HepG2 (cell line): Measurements from ENCODE around the gene VSIG10L. TPM values are rescaled to one million over a fixed set of nuclear protein-coding genes. Genes with fewer than 3 reads are reported as not detected.

Source experiments
- ELF1 ChIP-seq: sonication (generic); formaldehyde crosslinking; IDR thresholded peaks from 2 replicates; pipeline ENCODE4 v1.4.0; 2020; ENCODE audit warnings: missing genetic modification reagents
- GABPA ChIP-seq, 2 experiments: IDR thresholded peaks; 2 replicates each; pipeline ENCODE4 v1.6.1; 2011 to 2016; ENCODE audit warnings: low read depth in 2 of 2, low read length in 1 of 2, missing biosample characterization in 1 of 2, missing genetic modification characterization in 1 of 2
- GPN1 ChIP-seq: sonication (generic); formaldehyde crosslinking; IDR thresholded peaks from 2 replicates; pipeline ENCODE4 v1.5.1; 2020; ENCODE audit warnings: missing genetic modification reagents, borderline replicate concordance
- KDM5B ChIP-seq: sonication (generic); formaldehyde crosslinking; IDR thresholded peaks from 2 replicates; pipeline ENCODE4 v1.4.0; 2020; ENCODE audit warnings: missing genetic modification reagents, mild to moderate bottlenecking, borderline replicate concordance
- KMT2B ChIP-seq: IDR thresholded peaks from 2 replicates; pipeline ENCODE4 v1.6.1; 2016; ENCODE audit warnings: missing genetic modification reagents, missing compliant biosample characterization
- MATR3 ChIP-seq: sonication (generic); formaldehyde crosslinking; IDR thresholded peaks from 2 replicates; pipeline ENCODE4 v1.4.0; 2020; ENCODE audit warnings: missing genetic modification reagents
- MTF2 ChIP-seq: sonication (generic); formaldehyde crosslinking; IDR thresholded peaks from 2 replicates; pipeline ENCODE4 v1.5.0; 2020; ENCODE audit warnings: missing genetic modification reagents, borderline replicate concordance
- NCOA2 ChIP-seq: sonication (generic); formaldehyde crosslinking; IDR thresholded peaks from 2 replicates; pipeline ENCODE4 v1.8.0; 2022; ENCODE audit warnings: inconsistent platforms
- REPIN1 ChIP-seq: sonication (generic); formaldehyde crosslinking; IDR thresholded peaks from 2 replicates; pipeline ENCODE4 v1.8.0; 2022; ENCODE audit warnings: missing genetic modification reagents, low read depth, mild to moderate bottlenecking, borderline replicate concordance
- STAG1 ChIP-seq: sonication (generic); formaldehyde crosslinking; IDR thresholded peaks from 2 replicates; pipeline ENCODE4 v1.4.0; 2020; ENCODE audit warnings: missing genetic modification reagents
- TCF7L2 ChIP-seq: IDR thresholded peaks from 2 replicates; pipeline ENCODE4 v1.6.1; 2011; ENCODE audit warnings: mild to moderate bottlenecking, low read depth, low read length, moderate library complexity
- ZBTB3 ChIP-seq: sonication (generic); formaldehyde crosslinking; IDR thresholded peaks from 2 replicates; pipeline ENCODE4 v1.4.0; 2020; ENCODE audit warnings: low read depth, mild to moderate bottlenecking, moderate library complexity, missing genetic modification reagents, borderline replicate concordance
- ZNF253 ChIP-seq: sonication (generic); formaldehyde crosslinking; IDR thresholded peaks from 2 replicates; pipeline ENCODE4 v1.8.0; 2022; ENCODE audit warnings: mild to moderate bottlenecking, missing genetic modification reagents, borderline replicate concordance
- ZNF264 ChIP-seq: sonication (generic); formaldehyde crosslinking; IDR thresholded peaks from 2 replicates; pipeline ENCODE4 v1.4.0; 2020; ENCODE audit warnings: missing genetic modification reagents
- ZNF780A ChIP-seq: sonication (generic); formaldehyde crosslinking; IDR thresholded peaks from 2 replicates; pipeline ENCODE4 v1.8.0; 2022; ENCODE audit warnings: mild to moderate bottlenecking, missing genetic modification reagents, moderate library complexity
- polyA plus RNA-seq, 8 experiments: library from polyadenylated mRNA; depleted of rRNA in 3 of 8; stranded (reverse) in 7 of 8; unstranded in 1 of 8; fragments of >200 nt; fragmentation: Illumina TruSeq in 4 of 8; extraction: Trizol in 4 of 8; gene quantifications; 2 replicates each; pipeline versions ENCODE4 v1.2.1 to v1.2.3, GENCODE V29; 2011 to 2016; ENCODE audit warnings: low read depth in 4 of 8, missing spikeins in 1 of 8, mixed read lengths in 1 of 8; ENCODE audit not compliant: insufficient read depth in 1 of 8
- total RNA-seq, 5 experiments: library from RNA; depleted of rRNA; stranded (reverse); fragments of >200 nt; fragmentation: Illumina TruSeq; extraction: Trizol; gene quantifications; 2 replicates each; pipeline ENCODE4 v1.2.3, GENCODE V29; 2016; ENCODE audit warnings: low read depth in 1 of 5
- TF ChIP-seq, protein P1 (sequence below): IDR thresholded peaks from 2 replicates; pipeline ENCODE4 v1.6.1; 2012; ENCODE audit warnings: low read depth, low read length, improper control_type of control experiment
- TF ChIP-seq, protein P2 (sequence below): sonication (generic); formaldehyde crosslinking; IDR thresholded peaks from 2 replicates; pipeline ENCODE4 v1.5.1; 2020; ENCODE audit warnings: mild to moderate bottlenecking, missing genetic modification reagents, borderline replicate concordance
- TF ChIP-seq, protein P3 (sequence below): sonication (generic); formaldehyde crosslinking; IDR thresholded peaks from 2 replicates; pipeline ENCODE4 v1.4.0; 2020; ENCODE audit warnings: mild to moderate bottlenecking, missing genetic modification reagents
- TF ChIP-seq, protein P4 (sequence below): sonication (generic); formaldehyde crosslinking; IDR thresholded peaks from 2 replicates; pipeline ENCODE4 v1.8.0; 2022; ENCODE audit warnings: mild to moderate bottlenecking, missing genetic modification reagents, moderate library complexity
- TF ChIP-seq, protein P5 (sequence below): IDR thresholded peaks from 2 replicates; pipeline ENCODE4 v1.6.1; 2016; ENCODE audit warnings: mild to moderate bottlenecking, missing biosample characterization, missing genetic modification reagents

VSIG10L gene
- total and polyA plus RNA-seq, 2 of the 13 experiments (the other 11 are each of a cell fraction or from before 2014, with no cell fraction given): 2.7 to 8.5 TPM

DNA sequence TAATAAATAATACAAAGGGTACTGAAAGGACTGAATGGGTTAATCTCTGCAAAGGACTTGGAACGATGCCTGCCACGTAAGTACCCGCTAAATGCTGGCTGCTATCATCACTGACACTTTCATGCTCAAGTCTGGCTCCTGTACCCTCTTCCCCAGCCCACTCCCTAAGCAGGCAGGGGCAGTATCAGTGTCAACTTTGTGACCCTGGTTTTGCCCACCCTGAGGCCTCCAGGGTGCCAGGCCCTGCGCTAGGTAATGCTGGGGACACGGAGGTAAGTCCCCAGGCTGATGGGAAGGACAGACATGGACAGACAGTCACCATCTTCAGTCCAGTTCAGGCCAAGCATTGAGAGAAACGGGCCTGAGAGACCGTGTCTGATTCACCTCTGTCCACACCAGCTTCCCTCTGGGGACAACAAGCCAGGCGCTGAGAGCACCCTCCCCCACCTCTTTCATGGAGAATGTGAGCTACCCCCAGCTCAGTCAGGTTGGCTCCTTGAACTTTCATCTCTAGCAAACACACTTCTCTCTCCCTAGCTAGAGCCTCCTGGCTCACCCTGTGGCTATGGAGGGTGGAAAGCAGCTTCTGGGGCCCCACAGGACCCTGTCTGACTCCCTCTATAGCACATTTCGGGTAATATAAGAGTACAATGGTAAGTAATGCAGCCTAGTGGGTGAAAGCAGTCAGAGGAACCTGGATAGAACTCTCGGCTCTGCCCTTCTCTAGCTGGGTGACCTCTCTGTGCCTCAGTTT lies 23.4 kb upstream of the VSIG10L start (continued):
- no peak for TF ChIP-seq ZBTB3
- TF ChIP-seq, protein P1, sequence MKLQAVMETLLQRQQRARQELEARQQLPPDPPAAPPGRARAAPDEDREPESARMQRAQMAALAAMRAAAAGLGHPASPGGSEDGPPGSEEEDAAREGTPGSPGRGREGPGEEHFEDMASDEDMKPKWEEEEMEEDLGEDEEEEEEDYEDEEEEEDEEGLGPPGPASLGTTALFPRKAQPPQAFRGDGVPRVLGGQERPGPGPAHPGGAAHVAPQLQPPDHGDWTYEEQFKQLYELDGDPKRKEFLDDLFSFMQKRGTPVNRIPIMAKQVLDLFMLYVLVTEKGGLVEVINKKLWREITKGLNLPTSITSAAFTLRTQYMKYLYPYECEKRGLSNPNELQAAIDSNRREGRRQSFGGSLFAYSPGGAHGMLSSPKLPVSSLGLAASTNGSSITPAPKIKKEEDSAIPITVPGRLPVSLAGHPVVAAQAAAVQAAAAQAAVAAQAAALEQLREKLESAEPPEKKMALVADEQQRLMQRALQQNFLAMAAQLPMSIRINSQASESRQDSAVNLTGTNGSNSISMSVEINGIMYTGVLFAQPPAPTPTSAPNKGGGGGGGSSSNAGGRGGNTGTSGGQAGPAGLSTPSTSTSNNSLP: no peak
- no peak for TF ChIP-seq KMT2B (CRISPR knock-in tag)
- 0 out of 2 replicates have a peak, but pooled peaks have one; percentile 34 for TF ChIP-seq ZNF264 (CRISPR knock-in tag)
- TF ChIP-seq NCOA2 (CRISPR knock-in tag): peak; percentile 79
- TF ChIP-seq STAG1: peak; percentile 32
- TF ChIP-seq MATR3 (CRISPR knock-in tag): no peak
- TF ChIP-seq TCF7L2: no peak
- TF ChIP-seq REPIN1: peak; percentile 92; the same call in 1 of the 2 replicates
- no peak for TF ChIP-seq ZNF253 (CRISPR knock-in tag)
- no peak for TF ChIP-seq GPN1 (CRISPR knock-in tag)
- no peak for TF ChIP-seq GABPA (IDR thresholded peaks at IDR 0.05; ENCODE audit: low read depth, low read length)
- TF ChIP-seq GABPA (CRISPR knock-in tag; IDR thresholded peaks at IDR 0.05; ENCODE audit: low read depth): no peak
- TF ChIP-seq KDM5B (CRISPR knock-in tag): no peak; the same call in 1 of the 2 replicates
- TF ChIP-seq ELF1 (CRISPR knock-in tag): peak; percentile 45; the same call in 1 of the 2 replicates
- TF ChIP-seq, protein P2, sequence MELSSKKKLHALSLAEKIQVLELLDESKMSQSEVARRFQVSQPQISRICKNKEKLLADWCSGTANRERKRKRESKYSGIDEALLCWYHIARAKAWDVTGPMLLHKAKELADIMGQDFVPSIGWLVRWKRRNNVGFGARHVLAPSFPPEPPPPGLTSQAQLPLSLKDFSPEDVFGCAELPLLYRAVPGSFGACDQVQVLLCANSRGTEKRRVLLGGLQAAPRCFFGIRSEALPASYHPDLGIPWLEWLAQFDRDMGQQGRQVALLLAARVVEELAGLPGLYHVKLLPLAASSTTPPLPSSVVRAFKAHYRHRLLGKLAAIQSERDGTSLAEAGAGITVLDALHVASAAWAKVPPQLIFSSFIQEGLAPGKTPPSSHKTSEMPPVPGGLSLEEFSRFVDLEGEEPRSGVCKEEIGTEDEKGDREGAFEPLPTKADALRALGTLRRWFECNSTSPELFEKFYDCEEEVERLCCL (CRISPR knock-in tag): no peak
- TF ChIP-seq, protein P3, sequence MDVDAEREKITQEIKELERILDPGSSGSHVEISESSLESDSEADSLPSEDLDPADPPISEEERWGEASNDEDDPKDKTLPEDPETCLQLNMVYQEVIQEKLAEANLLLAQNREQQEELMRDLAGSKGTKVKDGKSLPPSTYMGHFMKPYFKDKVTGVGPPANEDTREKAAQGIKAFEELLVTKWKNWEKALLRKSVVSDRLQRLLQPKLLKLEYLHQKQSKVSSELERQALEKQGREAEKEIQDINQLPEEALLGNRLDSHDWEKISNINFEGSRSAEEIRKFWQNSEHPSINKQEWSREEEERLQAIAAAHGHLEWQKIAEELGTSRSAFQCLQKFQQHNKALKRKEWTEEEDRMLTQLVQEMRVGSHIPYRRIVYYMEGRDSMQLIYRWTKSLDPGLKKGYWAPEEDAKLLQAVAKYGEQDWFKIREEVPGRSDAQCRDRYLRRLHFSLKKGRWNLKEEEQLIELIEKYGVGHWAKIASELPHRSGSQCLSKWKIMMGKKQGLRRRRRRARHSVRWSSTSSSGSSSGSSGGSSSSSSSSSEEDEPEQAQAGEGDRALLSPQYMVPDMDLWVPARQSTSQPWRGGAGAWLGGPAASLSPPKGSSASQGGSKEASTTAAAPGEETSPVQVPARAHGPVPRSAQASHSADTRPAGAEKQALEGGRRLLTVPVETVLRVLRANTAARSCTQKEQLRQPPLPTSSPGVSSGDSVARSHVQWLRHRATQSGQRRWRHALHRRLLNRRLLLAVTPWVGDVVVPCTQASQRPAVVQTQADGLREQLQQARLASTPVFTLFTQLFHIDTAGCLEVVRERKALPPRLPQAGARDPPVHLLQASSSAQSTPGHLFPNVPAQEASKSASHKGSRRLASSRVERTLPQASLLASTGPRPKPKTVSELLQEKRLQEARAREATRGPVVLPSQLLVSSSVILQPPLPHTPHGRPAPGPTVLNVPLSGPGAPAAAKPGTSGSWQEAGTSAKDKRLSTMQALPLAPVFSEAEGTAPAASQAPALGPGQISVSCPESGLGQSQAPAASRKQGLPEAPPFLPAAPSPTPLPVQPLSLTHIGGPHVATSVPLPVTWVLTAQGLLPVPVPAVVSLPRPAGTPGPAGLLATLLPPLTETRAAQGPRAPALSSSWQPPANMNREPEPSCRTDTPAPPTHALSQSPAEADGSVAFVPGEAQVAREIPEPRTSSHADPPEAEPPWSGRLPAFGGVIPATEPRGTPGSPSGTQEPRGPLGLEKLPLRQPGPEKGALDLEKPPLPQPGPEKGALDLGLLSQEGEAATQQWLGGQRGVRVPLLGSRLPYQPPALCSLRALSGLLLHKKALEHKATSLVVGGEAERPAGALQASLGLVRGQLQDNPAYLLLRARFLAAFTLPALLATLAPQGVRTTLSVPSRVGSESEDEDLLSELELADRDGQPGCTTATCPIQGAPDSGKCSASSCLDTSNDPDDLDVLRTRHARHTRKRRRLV (CRISPR knock-in tag): peak; percentile 51; the same call in 1 of the 2 replicates
- TF ChIP-seq, protein P4, sequence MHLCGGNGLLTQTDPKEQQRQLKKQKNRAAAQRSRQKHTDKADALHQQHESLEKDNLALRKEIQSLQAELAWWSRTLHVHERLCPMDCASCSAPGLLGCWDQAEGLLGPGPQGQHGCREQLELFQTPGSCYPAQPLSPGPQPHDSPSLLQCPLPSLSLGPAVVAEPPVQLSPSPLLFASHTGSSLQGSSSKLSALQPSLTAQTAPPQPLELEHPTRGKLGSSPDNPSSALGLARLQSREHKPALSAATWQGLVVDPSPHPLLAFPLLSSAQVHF (CRISPR knock-in tag): no peak
- TF ChIP-seq ZNF780A (CRISPR knock-in tag): no peak
- TF ChIP-seq, protein P5, sequence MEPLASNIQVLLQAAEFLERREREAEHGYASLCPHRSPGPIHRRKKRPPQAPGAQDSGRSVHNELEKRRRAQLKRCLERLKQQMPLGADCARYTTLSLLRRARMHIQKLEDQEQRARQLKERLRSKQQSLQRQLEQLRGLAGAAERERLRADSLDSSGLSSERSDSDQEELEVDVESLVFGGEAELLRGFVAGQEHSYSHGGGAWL (CRISPR knock-in tag): no peak
- no peak for TF ChIP-seq MTF2 (CRISPR knock-in tag)
